GM19043 (cell line): Measurements from ENCODE around the gene IL19.
"Not testable (repeated sequence)": the region's sequence is repeated elsewhere in the genome, so short reads cannot be mapped to it uniquely, and the experiment has no call there.

Experiments used
- ATAC-seq: cut with Tn5 transposase; IDR thresholded peaks from one replicate; pipeline ENCODE4 v1.9.1; 2021; ENCODE audit warnings: low read depth; ENCODE audit not compliant: unreplicated experiment

Gene IL19

DNA sequence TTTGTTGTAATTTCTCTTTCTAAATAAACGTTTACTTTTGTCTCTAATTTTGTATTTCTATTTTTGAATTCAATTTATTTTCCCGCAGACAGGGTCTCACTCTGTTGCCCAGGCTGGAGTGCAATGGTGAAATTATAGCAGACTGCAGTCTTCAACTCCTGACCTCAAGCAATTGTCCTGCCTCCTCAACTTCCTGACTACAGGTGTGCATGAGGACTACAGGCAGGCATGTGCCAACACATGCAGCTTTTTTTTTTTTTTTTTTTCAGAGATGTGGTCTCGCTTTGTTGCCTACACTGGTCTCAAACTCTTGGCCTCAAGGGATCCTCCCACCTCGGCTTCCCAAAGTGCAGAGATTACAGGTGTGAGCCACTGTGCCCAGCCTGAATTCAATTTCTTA lies 58.2 kb downstream of the IL19 start:
- no peak for ATAC-seq

DNA sequence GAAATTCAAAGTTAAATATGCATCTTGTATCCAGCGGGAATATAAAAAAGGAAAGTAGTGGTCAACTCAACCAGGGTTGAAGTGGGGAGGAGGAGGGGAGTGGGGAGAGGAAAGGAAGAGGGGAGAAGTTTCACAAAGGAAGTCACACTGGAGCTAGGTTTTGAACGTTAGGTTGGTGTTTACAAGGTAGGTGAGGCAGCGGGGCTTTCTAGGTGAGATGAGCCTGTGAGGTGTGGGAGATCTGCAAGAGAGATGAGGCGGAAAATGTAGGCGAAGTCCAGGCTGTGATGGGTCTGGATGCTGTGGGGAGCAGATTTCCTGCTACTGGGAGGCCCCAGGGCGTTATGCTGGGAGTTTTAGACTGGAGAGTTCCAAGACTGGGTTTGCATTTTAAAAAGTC lies 58.7 kb downstream of the IL19 start:
- ATAC-seq = no peak

DNA sequence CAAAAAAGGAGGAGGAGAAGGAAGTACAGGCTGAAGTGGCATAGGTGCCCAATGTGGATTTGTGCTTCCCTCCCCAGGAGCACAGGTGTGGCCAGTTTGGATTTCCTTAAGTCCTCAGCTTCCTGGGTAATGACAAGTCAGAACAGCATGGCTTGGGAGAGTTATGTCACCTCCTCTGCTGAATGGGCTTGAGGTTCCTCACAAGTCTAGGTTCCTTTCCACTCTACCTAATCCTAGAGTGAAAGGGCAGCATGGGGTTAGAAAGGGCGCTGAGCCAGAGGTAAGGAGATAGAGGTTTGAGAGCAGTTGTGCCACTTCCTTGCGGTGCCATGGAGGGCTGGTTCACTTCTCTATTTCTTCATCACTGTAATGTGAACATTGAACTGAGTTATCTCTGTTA lies 59.3 kb downstream of the IL19 start:
- no peak for ATAC-seq

DNA sequence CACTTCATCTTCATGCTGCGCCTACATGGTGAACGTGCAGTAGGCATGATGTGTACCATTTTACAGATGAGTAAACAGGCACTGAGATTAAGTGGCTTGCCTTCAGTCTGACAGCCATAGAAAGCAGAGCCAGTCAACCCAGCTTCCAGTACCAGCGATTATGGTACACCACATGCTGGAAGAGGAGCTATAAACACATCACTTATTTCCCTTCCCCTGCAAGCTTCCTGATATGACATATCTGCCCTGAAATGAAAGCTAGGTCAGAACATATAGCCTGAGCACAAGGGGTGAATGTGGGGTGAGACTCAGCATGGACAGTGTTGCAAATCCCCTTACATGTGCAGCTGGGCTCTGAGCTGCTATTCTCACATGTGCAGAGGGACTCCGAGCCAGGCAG lies 61.1 kb downstream of the IL19 start:
- no peak for ATAC-seq

DNA sequence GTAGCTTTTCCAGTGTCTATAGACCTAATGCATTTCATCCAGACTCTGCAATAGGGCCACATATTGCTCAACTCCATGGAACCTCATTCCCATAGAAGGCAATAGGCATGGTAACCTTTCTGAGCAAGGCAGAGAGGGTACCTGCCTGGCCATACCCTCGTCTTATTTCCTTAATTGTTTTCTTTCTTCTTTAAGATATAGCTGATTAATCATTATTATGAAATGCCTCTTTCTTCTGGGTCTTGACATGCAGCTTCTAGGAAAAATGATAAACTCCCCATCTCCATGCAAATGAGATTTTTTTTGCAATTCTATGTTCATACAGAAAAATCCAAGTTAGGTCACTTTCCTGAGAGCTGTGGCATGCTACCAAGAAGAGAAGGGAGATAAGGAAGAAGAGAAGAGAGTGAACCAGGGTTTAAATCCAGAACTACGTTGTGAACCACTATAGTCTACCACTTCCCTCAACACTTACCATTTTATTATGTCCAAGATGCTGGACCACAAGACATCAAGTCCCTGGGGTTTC lies 61.8 kb downstream of the IL19 start:
- ATAC-seq = no peak

DNA sequence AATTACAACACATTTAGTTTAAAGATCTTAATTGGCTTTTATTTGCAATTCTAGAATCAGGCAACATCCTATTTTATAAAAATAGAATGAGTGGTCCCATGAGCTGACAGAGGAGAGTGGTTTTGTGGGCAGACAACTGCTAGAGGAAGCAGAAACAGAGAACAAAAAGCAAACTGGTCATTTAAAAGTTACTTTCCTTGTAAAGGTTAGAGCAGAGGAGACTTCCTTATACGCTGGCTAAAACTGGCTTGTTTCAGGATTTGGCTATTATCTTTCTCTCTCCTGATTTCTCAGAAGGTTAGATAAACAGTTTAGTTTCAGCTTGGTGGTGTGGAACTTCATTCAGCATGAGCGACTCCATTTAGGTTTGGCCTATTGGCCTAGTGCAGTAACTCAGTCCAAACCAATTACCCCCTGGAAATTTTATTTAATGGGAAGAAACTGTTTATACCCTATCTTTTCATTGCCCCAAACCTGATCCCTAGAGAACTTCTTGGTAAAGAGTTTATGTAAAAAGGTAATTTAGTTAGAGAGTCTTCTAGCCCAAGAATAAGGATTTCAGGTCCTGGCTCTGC lies 62.6 kb downstream of the IL19 start:
- no peak for ATAC-seq

DNA sequence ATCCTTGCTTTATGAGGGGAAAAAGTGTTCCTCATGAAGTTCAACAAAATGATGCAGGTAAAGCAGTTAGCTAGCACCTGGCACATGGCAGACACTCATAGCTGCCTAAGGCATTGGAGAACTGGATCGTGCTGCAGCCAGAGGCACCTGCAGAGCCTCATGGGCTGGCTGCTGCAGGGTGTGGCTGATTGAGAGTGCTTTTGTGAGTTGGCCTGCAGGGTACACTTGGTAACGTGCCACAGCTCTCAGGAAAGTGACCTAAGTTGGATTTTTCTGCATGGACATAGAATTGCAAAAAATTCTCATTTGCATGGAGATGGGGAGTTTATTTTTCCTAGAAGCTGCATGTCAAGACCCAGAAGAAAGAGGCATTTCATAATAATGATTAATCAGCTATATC lies 63.2 kb downstream of the IL19 start:
- ATAC-seq = no peak

DNA sequence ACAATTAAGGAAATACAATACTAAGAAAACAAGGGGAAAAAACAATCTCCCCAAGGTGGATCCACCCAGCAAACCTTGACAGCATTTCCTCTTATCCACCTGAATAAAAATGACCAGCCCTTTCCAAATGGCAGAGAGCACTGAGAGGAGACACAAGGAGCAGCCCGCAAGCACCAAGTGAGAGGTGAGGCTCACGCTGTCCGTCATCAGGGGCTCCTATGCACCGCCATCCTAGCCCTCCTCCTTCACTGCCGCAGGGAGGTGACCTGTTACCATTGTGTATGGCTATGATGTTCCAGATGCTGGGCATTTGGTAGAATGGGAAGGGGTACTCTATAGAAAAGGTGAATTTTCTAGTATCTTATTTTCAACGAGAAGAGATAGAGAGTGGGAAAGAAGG lies 63.6 kb downstream of the IL19 start:
- no peak for ATAC-seq

DNA sequence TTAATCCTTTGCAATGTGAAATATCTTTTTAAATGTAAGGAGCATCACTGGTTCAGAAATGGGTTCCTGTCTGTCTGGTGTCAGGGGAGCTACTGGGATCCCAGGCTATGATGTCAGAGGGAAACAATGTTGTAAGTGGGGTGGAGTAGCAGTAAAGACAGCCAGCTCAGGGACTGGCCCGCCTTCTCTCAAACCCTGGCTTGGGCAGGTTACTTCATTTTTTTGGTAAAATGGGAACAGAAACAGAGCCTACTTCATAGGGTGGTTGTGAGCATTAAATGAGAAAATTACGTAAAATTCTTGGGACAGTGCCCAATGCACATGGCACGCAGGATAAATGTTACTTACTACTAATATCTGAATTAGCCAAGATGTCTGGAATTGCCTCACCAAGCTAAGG lies 64.1 kb downstream of the IL19 start:
- no peak for ATAC-seq

DNA sequence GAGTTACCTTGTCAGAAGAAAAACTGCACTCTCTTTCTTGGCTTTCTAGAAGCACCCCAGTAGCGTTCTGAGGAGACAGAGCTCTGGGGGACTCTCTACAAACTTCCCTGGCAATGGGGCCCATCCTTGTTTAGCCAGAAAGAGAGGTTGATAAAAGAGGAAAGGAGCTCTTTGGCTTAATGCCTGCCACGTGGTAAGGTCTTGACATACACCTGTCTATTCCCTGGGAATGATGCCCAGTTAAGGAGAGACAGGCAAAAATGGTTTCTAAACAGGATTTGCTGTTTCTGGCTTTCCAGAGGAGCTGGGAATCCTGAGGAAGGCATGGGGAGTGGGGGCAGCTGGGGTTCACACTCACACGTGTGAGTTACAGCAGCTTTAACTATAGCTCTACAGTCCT lies 64.6 kb downstream of the IL19 start:
- no peak for ATAC-seq

DNA sequence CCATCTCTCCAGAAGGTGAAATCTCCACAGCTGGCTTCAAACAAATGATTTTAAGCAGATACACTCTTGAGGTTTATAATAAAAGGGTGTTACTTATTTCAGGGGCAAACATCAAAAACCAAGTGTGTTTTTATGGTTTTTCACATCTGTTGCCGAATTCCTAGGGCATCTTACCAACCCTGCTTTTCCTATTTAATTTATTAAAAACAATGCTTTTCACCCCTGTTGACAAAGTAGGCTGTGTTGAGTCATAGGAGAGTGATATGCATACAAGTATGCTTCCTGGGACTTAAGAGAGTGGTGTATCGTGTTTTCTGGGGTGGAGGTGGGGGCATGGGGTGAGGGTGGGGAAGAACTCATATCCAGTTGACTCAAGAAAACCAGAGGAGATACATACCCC lies 65.5 kb downstream of the IL19 start:
- no peak for ATAC-seq

DNA sequence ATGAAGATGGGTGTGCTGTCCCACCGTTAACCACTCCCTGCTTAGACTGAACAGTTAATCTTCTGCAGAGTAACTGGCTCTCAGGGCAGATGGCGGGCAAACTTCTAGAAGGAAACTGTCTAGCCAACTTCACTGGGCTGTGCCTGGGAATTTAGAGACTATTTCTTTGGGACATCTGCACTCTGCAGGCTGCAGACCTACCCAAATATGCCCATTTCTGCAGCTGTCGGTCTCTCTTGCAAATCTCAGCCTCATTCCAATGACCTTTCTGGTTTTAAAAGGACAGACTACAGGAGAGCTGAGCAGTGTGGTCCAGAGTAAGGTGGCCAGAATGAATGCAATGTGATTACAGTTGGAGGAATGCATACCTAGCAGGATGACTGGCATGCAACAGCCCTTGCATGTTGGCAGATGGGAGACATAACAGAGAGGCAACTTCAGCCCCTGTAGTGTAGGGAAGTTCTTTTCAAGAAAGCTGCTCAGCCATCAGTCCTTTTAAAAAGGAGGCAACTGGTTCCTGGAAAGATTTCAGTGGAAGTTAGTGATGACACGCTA lies 68.5 kb downstream of the IL19 start:
- no peak for ATAC-seq

DNA sequence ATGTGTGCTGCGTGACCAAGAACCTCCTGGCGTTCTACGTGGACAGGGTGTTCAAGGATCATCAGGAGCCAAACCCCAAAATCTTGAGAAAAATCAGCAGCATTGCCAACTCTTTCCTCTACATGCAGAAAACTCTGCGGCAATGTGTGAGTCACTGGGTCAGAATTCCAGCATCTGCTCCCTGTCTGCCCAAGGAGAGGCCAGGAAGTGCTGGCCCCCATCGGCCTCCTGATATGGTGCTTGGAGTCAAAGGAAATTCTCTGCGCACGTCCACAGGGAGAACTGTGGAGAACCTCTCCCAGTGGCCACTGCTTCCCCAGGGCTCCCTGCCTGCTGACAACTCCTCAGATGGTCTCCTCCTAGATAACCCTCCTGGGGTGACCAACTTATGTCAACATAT lies 69.3 kb downstream of the IL19 start:
- ATAC-seq = no peak

DNA sequence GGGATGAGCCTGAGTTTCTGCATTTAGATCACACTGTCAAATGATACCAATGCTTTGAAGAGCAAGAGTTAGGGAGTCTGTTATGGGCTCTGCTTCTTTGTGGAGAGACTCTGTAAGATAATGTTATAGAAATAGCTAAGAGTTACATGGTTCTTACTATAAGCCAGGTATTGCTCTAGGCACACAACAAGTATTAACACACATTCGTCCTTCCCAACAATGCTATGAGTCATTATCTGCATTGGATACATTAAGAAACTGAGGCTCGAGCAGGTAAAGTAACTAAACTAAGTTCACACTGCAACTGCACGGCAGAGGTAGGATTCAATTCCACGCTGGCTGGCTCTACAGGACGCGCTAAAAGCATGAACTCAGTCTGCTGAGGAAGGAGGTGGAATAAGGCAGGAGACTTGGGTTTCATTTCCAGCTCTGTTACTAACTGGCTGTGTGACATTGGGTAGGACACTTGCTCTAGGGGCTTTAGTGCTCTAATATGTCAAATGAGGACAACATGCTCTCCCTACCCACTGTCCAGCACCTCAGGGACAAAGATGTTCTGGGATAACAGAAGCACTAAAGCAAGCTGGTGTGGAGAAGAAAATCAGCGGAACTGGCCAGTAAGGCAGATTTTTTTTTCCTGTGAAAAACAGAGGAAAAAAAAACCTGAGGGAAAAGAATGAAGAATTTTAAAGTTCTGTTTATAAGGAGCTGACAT lies 71.2 kb downstream of the IL19 start:
- ATAC-seq = no peak

DNA sequence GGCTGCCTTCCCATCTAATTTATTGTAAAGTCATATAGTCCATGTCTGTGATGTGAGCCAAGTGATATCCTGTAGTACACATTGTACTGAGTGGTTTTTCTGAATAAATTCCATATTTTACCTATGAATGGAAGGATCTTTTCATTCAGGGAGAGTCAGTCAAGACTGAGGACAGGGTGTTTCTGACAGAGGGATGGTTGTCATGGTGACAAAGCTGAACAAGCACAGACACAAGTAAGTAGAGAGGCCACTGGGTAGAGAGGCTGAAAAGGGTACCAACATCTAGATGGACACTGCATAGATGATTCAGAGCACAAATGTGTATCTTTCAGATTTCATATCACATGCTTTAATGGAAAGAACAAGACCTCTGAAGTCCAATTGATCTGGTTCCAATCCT lies 72.3 kb downstream of the IL19 start:
- no peak for ATAC-seq

DNA sequence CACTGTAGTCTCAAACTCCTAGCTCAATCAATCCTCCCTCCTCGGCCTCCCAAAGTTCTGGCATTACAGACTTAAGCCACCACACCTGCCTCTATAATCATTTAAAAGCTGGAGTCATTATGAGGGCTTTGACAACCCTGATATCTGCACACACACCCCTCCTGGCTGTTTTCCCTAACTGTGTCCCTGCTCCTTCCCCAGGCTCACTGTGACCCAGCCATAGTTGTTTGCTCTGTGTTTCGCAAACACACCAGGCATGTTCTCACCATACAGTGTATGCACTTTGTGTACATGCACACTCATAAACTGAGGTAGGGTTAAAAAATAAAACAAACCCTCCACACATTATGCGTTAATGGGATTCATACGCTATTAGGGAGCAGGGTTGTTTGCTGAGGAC lies 73.1 kb downstream of the IL19 start:
- no peak for ATAC-seq

DNA sequence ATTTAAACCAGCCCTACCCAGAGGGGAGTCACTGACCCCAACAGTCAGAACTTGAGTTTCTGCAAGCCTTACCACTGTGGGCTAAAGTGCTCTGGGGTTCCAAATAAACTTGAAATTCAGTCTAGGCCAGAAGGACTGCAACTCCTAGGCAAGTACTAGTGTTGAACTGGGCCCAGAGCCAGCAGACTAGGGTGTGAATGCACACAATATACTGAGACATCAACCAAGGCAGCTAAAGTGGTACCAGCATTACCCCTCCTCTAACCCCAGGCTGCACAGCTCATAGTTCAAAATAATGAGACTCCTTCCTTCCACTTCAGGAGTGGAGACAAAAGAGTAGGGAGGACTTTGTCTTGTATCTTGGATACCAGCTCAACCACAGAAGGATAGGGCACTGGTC lies 75.9 kb downstream of the IL19 start:
- no peak for ATAC-seq

DNA sequence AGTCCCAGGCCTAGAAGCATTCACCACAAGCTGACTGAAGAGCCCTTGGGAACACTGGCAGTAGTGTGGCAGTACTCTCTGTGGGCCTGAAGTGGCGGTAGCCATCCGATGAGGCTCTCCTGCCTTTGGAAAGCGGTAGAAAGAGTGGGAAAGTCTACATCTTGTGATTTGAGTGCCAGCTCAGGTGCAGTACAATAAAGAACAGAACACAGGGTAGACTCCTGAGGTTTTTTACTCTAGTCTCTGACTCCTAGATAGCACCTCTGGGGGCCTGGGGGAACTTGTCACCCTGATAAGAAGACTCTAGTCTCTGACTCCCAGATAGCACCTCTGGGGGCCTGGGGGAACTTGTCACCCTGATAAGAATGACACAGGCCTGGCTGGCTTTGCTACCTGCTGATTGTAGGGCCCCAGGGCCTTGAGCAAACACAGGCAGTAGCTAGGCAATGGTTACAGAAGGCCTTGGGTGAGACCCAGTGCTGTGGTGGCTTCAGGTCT lies 76.8 kb downstream of the IL19 start:
- ATAC-seq = no peak

DNA sequence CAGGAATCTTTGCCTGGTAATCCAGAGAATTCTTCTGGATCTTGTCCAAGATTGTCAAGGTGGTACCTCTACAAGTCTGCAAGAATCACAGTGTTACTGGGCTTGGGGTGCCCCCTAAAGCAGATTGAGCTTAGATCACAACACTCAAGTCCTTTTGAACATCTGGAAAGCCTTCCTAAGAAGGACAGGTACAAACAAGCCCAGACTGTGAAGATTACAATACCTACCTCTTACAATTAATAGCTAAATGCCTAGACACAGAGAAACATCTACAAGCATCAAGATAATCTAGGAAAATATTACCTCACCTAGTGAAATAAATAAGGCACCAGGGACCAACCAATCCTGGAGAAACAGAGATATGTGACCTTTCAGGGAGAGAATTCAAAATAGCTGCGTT lies 77.4 kb downstream of the IL19 start:
- ATAC-seq = no peak

DNA sequence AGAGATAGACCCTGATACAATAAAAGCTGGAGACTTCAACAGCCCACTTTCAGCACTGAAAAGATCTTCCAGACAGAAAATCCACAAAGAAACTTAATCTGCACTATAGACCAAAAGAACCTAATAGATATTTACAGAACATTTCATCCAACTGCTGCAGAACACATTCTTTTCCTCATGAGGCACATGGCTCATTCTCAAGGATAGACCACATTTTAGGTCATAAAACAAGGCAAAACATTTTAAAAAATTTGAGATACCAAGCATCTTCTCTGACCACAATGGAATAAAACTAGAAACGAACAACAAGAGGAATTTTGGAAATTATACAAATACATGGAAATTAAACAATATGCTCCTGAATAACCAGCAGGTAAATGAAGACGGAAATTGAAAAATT lies 79.8 kb downstream of the IL19 start:
- no peak for ATAC-seq

DNA sequence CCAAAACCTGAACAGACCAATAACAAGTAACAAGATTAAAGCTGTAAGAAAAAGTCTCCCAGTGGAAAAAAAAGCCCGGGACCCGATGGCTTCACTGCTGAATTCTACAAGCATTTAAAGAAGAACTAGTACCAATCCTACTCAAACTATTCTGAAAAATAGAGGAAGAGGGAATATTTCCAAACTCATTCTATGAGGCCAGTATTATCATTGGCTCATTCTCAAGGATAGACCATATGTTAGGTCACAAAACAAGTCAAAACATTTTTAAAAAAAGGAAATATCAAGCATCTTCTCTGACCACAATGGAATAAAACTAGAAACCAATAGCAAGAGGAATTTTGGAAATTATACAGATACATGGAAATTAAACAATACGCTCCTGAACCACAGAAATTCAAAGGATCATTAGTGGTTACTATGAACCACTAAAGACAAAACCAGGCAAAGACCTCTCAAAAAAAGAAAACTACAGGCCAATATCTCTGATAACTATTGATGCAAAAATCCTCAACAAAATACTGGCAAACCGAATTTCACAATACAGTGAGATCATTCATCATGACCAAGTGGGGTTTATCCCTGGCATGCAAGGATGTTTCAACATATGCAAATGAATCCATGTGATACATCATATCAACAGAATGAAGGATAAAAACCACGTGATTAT lies 80.9 kb downstream of the IL19 start:
- ATAC-seq = no peak

DNA sequence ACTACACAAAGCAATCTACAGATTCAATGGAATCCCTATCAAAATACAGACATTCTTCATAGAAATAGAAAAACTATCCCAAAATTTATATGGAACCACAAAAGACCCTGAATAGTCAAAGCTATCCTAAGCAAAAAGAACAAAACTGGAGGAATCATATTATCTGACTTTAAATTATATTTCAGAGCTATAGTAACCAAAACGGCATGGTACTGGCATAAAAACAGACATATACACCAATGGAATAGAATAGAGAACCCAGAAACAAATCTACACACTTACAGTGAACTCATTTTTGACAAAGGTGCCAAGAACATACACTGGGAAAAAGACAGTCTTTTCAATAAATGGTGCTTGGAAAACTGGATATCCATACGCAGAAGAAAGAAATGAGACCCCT lies 82.1 kb downstream of the IL19 start:
- not testable (repeated sequence) for ATAC-seq
